HepG2 (cell line): ENCODE measurements around the gene OGT. TPM values are rescaled to one million over a fixed set of nuclear protein-coding genes. Genes with fewer than 3 reads are reported as not detected.

Experiments
- ARID3A ChIP-seq: IDR thresholded peaks from 2 replicates; pipeline ENCODE4 v1.6.1; 2012; ENCODE audit warnings: low read depth, low read length, improper control_type of control experiment
- ATF5 ChIP-seq: sonication (generic); formaldehyde crosslinking; IDR thresholded peaks from 2 replicates; pipeline ENCODE4 v1.4.0; 2020; ENCODE audit warnings: mild to moderate bottlenecking, low read depth, missing genetic modification reagents
- CTCF ChIP-seq: sonication (generic); formaldehyde crosslinking; IDR thresholded peaks from 2 replicates; pipeline ENCODE4 v1.5.0; 2020; ENCODE audit warnings: mild to moderate bottlenecking, missing genetic modification reagents, moderate library complexity
- FOXA3 ChIP-seq: IDR thresholded peaks from 2 replicates; pipeline ENCODE4 v1.6.1; 2016; ENCODE audit warnings: missing genetic modification reagents, missing compliant biosample characterization
- FOXP4 ChIP-seq: sonication (generic); formaldehyde crosslinking; IDR thresholded peaks from 2 replicates; pipeline ENCODE4 v1.4.0; 2020; ENCODE audit warnings: missing genetic modification reagents
- MNT ChIP-seq: fragments of 450-650 bp; IDR thresholded peaks from 2 replicates; pipeline ENCODE4 v1.6.1; 2016
- POLR2G ChIP-seq: fragments of 200-400 bp; formaldehyde crosslinking; IDR thresholded peaks from 2 replicates; pipeline ENCODE4 v1.6.1; 2018; ENCODE audit warnings: mild to moderate bottlenecking, low read depth, low read length, moderate library complexity
- SOX6 ChIP-seq, 2 experiments: fragments of 450-650 bp in 1 of 2; sonication (generic) in 1 of 2; formaldehyde crosslinking in 1 of 2; IDR thresholded peaks; 2 replicates each; pipeline versions ENCODE4 v1.4.0 to v1.6.1; 2017 to 2020; ENCODE audit warnings: antibody characterized with exemption in 1 of 2, mild to moderate bottlenecking in 1 of 2, missing genetic modification reagents in 1 of 2
- SRSF1 ChIP-seq: fragments of 200-400 bp; formaldehyde crosslinking; optimal IDR thresholded peaks from 2 replicates; pipeline ENCODE3; 2017; ENCODE audit warnings: mild to moderate bottlenecking, low read depth, low read length, moderate library complexity
- TEAD2 ChIP-seq: sonication (generic); formaldehyde crosslinking; IDR thresholded peaks from 2 replicates; pipeline ENCODE4 v1.9.0; 2021; ENCODE audit warnings: missing genetic modification reagents
- ZBTB26 ChIP-seq: IDR thresholded peaks from 2 replicates; pipeline ENCODE4 v1.6.1; 2016; ENCODE audit warnings: missing compliant biosample characterization, missing genetic modification reagents, borderline replicate concordance
- ZBTB49 ChIP-seq: sonication (generic); formaldehyde crosslinking; IDR thresholded peaks from 2 replicates; pipeline ENCODE4 v1.4.0; 2020; ENCODE audit warnings: missing genetic modification reagents, borderline replicate concordance
- ZFAT ChIP-seq: sonication (generic); formaldehyde crosslinking; conservative IDR thresholded peaks from 2 replicates; pipeline ENCODE4 v1.8.1; 2023; ENCODE audit warnings: missing genetic modification reagents, inconsistent platforms
- ZKSCAN5 ChIP-seq: sonication (generic); formaldehyde crosslinking; IDR thresholded peaks from 2 replicates; pipeline ENCODE4 v1.5.1; 2020; ENCODE audit warnings: mild to moderate bottlenecking, missing genetic modification reagents
- ZNF333 ChIP-seq: sonication (generic); formaldehyde crosslinking; IDR thresholded peaks from 2 replicates; pipeline ENCODE4 v1.4.0; 2020; ENCODE audit warnings: mild to moderate bottlenecking, missing genetic modification reagents, borderline replicate concordance
- ZNF616 ChIP-seq: sonication (generic); formaldehyde crosslinking; IDR thresholded peaks from 2 replicates; pipeline ENCODE4 v1.5.0; 2020; ENCODE audit warnings: low read depth, mild to moderate bottlenecking, missing genetic modification reagents
- polyA plus RNA-seq, 8 experiments: library from polyadenylated mRNA; depleted of rRNA in 3 of 8; stranded (reverse) in 7 of 8; unstranded in 1 of 8; fragments of >200 nt; fragmentation: Illumina TruSeq in 4 of 8; extraction: Trizol in 4 of 8; gene quantifications; 2 replicates each; pipeline versions ENCODE4 v1.2.1 to v1.2.3, GENCODE V29; 2011 to 2016; ENCODE audit warnings: low read depth in 4 of 8, missing spikeins in 1 of 8, mixed read lengths in 1 of 8; ENCODE audit not compliant: insufficient read depth in 1 of 8
- total RNA-seq, 5 experiments: library from RNA; depleted of rRNA; stranded (reverse); fragments of >200 nt; fragmentation: Illumina TruSeq; extraction: Trizol; gene quantifications; 2 replicates each; pipeline ENCODE4 v1.2.3, GENCODE V29; 2016; ENCODE audit warnings: low read depth in 1 of 5

OGT gene
- total and polyA plus RNA-seq, 2 of the 13 experiments (the other 11 are each of a cell fraction or from before 2014, with no cell fraction given) = 71.7 to 463 TPM

- TF ChIP-seq ZBTB49 (CRISPR knock-in tag) = no peak
- TF ChIP-seq CTCF (CRISPR knock-in tag) = peak; percentile 31; the same call in 1 of the 2 replicates
- no peak for TF ChIP-seq MNT
- no peak for TF ChIP-seq TEAD2 (CRISPR knock-in tag)
- no peak for TF ChIP-seq ZNF616 (CRISPR knock-in tag)
- no peak for TF ChIP-seq FOXP4 (CRISPR knock-in tag)
- TF ChIP-seq ZFAT (CRISPR knock-in tag) = no peak
- no peak for TF ChIP-seq ZBTB26
- 0 out of 2 replicates have a peak, but pooled peaks have one; percentile 48 for TF ChIP-seq POLR2G
- no peak for TF ChIP-seq SOX6 (IDR thresholded peaks at IDR 0.05)
- no peak for TF ChIP-seq SOX6 (CRISPR knock-in tag; IDR thresholded peaks at IDR 0.05)
- no peak for TF ChIP-seq FOXA3 (CRISPR knock-in tag)
- TF ChIP-seq ATF5 = no peak
- no peak for TF ChIP-seq ARID3A
- TF ChIP-seq SRSF1 = no peak
- TF ChIP-seq ZKSCAN5 (CRISPR knock-in tag) = no peak
- no peak for TF ChIP-seq ZNF333 (CRISPR knock-in tag)
These were observed 89.9 kb downstream of the OGT start (continued) for GRCh38 chrX:71622576-71623450.
